ENCODE measurements around the gene SLC22A4.

DNA sequence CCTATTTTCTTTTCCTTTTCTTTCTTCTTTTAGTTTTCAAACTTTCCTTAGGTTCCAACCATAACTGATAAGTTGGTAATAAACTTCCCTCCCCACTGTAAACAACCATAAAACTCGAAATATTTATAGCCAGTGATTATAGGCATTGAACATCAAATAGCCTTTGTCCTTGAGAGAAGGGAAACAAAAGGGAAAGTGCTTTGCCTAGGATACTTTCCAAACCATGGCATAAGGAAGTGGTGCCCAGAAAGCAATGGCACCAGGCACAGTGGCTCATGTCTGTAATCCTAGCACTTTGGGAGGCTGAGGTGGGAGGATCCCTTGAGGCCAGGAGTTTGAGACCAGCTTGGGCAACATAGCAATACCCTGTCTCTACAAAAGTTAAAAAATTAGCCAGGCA lies 48.6 kb upstream of the SLC22A4 start:
- TF ChIP-seq POLR2A (IDR thresholded peaks at IDR 0.05; ENCODE audit: low read depth, low read length) (no peak), POLR2AphosphoS5 (IDR thresholded peaks at IDR 0.05; ENCODE audit: low read depth, low read length) (no peak), TAF1 (IDR thresholded peaks at IDR 0.05; ENCODE audit: borderline replicate concordance, low read depth, low read length) (no peak)
